Sigmoid colon (tissue), 7 donors: Measurements from ENCODE around the gene MZT2B. TPM values are rescaled to one million over a fixed set of nuclear protein-coding genes. Genes with fewer than 3 reads are reported as not detected.
"Not testable (repeated sequence)": the region's sequence is repeated elsewhere in the genome, so short reads cannot be mapped to it uniquely, and the experiment has no call there.

ENCODE experiments used
- DNase-seq: peaks from one replicate; pipeline ENCODE4 v3.0.0-alpha.2; 2019
- H3K27ac ChIP-seq, 4 donors: fragments of 200-600 bp; sonication (generic); one replicate each; pipeline ENCODE4 v1.5.1; 2016 to 2019; ENCODE audit warnings: mild to moderate bottlenecking in 1 of 4
- H3K27me3 ChIP-seq, 3 donors: fragments of 200-600 bp; sonication (generic); one replicate each; pipeline ENCODE4 v1.5.1; 2019; ENCODE audit warnings: mild to moderate bottlenecking in 1 of 3
- H3K36me3 ChIP-seq, 4 donors: fragments of 200-600 bp; sonication (generic); one replicate each; pipeline ENCODE4 v1.5.1; 2016 to 2019
- H3K4me1 ChIP-seq, 4 donors: fragments of 200-600 bp; sonication (generic); one replicate each; pipeline ENCODE4 v1.5.1; 2017 to 2019
- H3K4me3 ChIP-seq, 4 donors: fragments of 200-600 bp; sonication (generic); one replicate each; pipeline ENCODE4 v1.5.1; 2017 to 2019; ENCODE audit warnings: mild to moderate bottlenecking in 2 of 4, moderate library complexity in 1 of 4
- H3K9me3 ChIP-seq, 4 donors: fragments of 200-600 bp in 3 of 4; sonication (generic) in 3 of 4; one replicate each; pipeline versions ENCODE4 v1.5.1 to v1.6.1; 2013 to 2019
- EP300 ChIP-seq, 4 donors: sonication (generic); formaldehyde crosslinking; IDR thresholded peaks; one replicate each; pipeline ENCODE4 v1.6.1; 2017; ENCODE audit warnings: antibody characterized with exemption in 4 of 4
- POLR2A ChIP-seq, 2 donors: fragments of 450-650 bp; IDR thresholded peaks; one replicate each; pipeline ENCODE4 v1.6.1; 2016; ENCODE audit warnings: antibody characterized with exemption in 2 of 2, mild to moderate bottlenecking in 2 of 2, moderate library complexity in 2 of 2
- POLR2AphosphoS5 ChIP-seq, 4 donors: sonication (generic); formaldehyde crosslinking; IDR thresholded peaks; one replicate each; pipeline ENCODE4 v1.6.1; 2017; ENCODE audit warnings: antibody characterized with exemption in 4 of 4
- WGBS, 2 donors: extraction: QIAGEN DNeasy Blood & Tissue Kit; methylation state at CpG; one replicate each; pipeline ENCODE4 v1.1.7; 2013; 5-methylcytosine and 5-hydroxymethylcytosine counted together
- intact Hi-C: fragments of 100-400 bp; cut with DNase I; formaldehyde crosslinking; loops from one replicate; pipeline ENCODE4 v1.15.1; 2023
- polyA plus RNA-seq, 3 donors: library from polyadenylated mRNA; stranded (reverse); fragments of 200-250 nt; gene quantifications; one replicate each; pipeline ENCODE4 v1.2.3, GENCODE V29; 2013
- total RNA-seq, 4 donors: library from RNA; depleted of rRNA; stranded (reverse); fragments of >200 nt; gene quantifications; one replicate each; pipeline ENCODE4 v1.1.0, GENCODE V29; 2016
- TF ChIP-seq, protein P1 (sequence below), 4 experiments: fragments of 450-650 bp in 3 of 4; fragments of 200-600 bp in 1 of 4; IDR thresholded peaks; one replicate each; pipeline ENCODE4 v1.5.1; 2016 to 2019; ENCODE audit warnings: antibody characterized with exemption in 4 of 4, mild to moderate bottlenecking in 3 of 4, moderate library complexity in 2 of 4
- donor health status: healthy with polysubstance abuse.
- donor health status: Bipolar disorder and iron deficiency.
- donor health status: healthy.

Gene MZT2B
- total and polyA plus RNA-seq, 7 donors: 97.8 to 259 (median 164) TPM

DNA sequence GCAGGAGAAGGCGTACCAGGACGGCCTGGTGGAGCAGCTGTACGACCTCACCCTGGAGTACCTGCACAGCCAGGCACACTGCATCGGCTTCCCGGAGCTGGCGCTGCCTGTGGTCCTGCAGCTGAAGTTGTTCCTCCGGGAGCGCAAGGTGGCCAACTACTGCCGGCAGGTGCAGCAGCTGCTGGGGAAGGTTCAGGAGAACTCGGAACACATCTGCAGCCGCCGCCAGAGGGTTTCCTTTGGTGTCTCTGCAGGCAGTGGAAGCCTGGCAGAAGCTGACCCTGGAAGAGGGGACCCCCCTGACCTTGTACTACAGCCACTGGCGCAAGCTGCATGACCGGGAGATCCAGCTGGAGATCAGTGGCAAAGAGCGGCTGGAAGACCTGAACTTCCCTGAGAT is 48.8 kb downstream of the MZT2B start:
- H3K4me1 ChIP-seq, H3K27me3 ChIP-seq, intact Hi-C loops, H3K27ac ChIP-seq, H3K9me3 ChIP-seq, DNase-seq, H3K36me3 ChIP-seq, H3K4me3 ChIP-seq: not testable (repeated sequence)
- WGBS, 2 donors: 94 to 96% methylated on average over 15 of the region's 15 CpGs

DNA sequence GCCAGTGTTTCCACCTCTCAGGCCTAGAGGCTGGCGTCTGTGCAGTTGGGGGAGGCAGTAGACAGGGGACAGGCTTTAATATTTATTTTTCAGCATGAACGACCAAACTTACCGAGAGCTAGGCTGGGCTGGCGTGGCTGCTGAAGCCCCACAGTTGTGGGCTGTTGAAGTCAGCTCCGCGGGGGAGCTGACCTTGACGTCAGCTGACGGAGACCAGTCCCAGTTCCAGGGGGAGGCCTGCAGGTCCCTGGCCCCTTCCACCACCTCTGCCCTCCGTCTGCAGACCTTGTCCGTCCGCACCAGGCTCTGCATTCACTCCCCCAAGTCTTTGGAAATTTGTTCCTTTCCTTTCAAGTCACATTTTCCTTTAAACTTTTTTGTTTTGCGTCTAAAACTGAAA is 49.6 kb downstream of the MZT2B start:
- no peak overlapping the region for H3K4me3 ChIP-seq
- no peaks in the 10 kb centered on the region for H3K4me1 ChIP-seq
- no peak for TF ChIP-seq POLR2AphosphoS5 (IDR thresholded peaks at IDR 0.05)
- TF ChIP-seq POLR2A (IDR thresholded peaks at IDR 0.05): no peak
- TF ChIP-seq, protein P1, sequence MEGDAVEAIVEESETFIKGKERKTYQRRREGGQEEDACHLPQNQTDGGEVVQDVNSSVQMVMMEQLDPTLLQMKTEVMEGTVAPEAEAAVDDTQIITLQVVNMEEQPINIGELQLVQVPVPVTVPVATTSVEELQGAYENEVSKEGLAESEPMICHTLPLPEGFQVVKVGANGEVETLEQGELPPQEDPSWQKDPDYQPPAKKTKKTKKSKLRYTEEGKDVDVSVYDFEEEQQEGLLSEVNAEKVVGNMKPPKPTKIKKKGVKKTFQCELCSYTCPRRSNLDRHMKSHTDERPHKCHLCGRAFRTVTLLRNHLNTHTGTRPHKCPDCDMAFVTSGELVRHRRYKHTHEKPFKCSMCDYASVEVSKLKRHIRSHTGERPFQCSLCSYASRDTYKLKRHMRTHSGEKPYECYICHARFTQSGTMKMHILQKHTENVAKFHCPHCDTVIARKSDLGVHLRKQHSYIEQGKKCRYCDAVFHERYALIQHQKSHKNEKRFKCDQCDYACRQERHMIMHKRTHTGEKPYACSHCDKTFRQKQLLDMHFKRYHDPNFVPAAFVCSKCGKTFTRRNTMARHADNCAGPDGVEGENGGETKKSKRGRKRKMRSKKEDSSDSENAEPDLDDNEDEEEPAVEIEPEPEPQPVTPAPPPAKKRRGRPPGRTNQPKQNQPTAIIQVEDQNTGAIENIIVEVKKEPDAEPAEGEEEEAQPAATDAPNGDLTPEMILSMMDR (IDR thresholded peaks at IDR 0.05): no peak
- TF ChIP-seq EP300 (IDR thresholded peaks at IDR 0.05): no peak
- DNase-seq: no peak
- intact Hi-C loops: no loop called here
- peaks cover 0 to 9% (median 0%) of the 10 kb centered on the region in 3 donors for H3K27me3 ChIP-seq
- 88 to 89% methylated on average over 12 of the region's 12 CpGs for WGBS, 2 donors
- H3K27ac ChIP-seq: no peak overlapping the region
- H3K9me3 ChIP-seq: no peaks in the 10 kb centered on the region
- no peaks in the 10 kb centered on the region for H3K36me3 ChIP-seq

DNA sequence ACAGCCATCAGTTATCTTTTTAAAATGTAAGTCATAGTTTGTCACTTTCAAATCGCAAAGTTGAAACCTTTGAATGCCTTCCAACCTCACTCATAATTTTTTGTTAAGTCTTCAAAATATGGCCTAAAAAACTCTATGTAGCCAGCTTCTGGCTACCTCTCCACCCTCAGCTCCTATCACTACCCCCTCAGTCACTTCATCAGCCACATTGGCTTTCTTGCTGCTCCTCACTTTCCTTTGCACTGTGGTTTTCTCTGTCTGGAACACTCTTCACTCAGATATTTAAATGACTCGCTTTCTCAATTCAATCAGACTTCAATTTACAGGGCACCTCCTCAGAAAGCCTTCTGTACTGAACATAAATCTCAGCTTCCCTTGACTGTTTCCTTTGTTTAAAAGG is 51.0 kb downstream of the MZT2B start:
- H3K9me3 ChIP-seq, H3K27ac ChIP-seq, DNase-seq, H3K4me3 ChIP-seq, H3K4me1 ChIP-seq, H3K27me3 ChIP-seq, intact Hi-C loops, H3K36me3 ChIP-seq: not testable (repeated sequence)
- WGBS, 2 donors: 83 to 91% methylated on average over 2 of the region's 2 CpGs

DNA sequence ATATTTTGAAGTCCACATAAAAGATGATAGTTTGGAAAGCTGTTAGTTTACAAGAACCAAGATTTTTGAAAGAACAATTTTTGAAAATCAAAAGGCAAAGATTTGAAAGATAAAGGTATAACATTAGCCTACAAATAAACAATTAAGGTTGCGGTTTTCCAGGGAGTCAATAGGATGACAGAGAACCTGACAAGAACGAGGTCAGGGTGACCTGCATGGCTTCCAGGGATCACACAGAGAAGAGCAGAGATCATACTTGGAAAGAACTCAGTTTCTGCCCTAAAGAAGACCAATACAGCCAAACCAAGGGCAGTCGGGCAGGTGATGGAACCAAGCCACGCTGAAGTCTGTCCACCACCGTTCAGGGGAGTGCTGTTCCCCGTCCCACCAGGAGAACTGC is 57.5 kb downstream of the MZT2B start:
- intact Hi-C loops, H3K27me3 ChIP-seq, DNase-seq, H3K36me3 ChIP-seq, H3K9me3 ChIP-seq, H3K27ac ChIP-seq, H3K4me3 ChIP-seq, H3K4me1 ChIP-seq: not testable (repeated sequence)
- 76 to 78% methylated on average over 6 of the region's 6 CpGs for WGBS, 2 donors

Other genes starting within 250 kb of the MZT2B start
- under 1 TPM in 1 of 4 donors, not detected in 3; 0.36 TPM for gene RAB6C, start 202.6 kb upstream of the MZT2B start, total RNA-seq
- gene RAB6C, start 202.6 kb upstream of the MZT2B start, polyA plus RNA-seq: under 1 TPM in 1 of 3 donors, not detected in 2; 0.03 TPM
- gene POTEF, start 53.0 kb upstream of the MZT2B start, total RNA-seq: not detected
- gene POTEF, start 53.0 kb upstream of the MZT2B start, polyA plus RNA-seq: not detected
- 1 to 10 TPM; 3.2 to 9.7 (median 4.1) TPM for gene CCDC74B, start 37.1 kb upstream of the MZT2B start, total RNA-seq
- gene CCDC74B, start 37.1 kb upstream of the MZT2B start, polyA plus RNA-seq: 1 to 10 TPM in 1 of 3 donors, under 1 TPM in 1, not detected in 1; 0.60 to 1.6 TPM
- gene SMPD4, start 660 bp upstream of the MZT2B start, total RNA-seq: 10 to 100 TPM; 18.1 to 47.9 (median 26.2) TPM
- 10 to 100 TPM; 12.3 to 42.7 (median 15.6) TPM for gene SMPD4, start 660 bp upstream of the MZT2B start, polyA plus RNA-seq
- gene TUBA3E, start 16.2 kb downstream of the MZT2B start, total RNA-seq: not detected
- gene TUBA3E, start 16.2 kb downstream of the MZT2B start, polyA plus RNA-seq: under 1 TPM in 1 of 3 donors, not detected in 2; 0.09 TPM
- gene IMP4, start 160.6 kb downstream of the MZT2B start, total RNA-seq: 100 to 1,000 TPM in 1 of 4 donors, 10 to 100 TPM in 3; 71.2 to 130 (median 81.2) TPM
- 10 to 100 TPM; 48.0 to 85.0 (median 51.3) TPM for gene IMP4, start 160.6 kb downstream of the MZT2B start, polyA plus RNA-seq
- gene PTPN18, start 173.8 kb downstream of the MZT2B start, total RNA-seq: 10 to 100 TPM; 30.0 to 39.2 (median 37.4) TPM
- gene PTPN18, start 173.8 kb downstream of the MZT2B start, polyA plus RNA-seq: 100 to 1,000 TPM in 1 of 3 donors, 10 to 100 TPM in 2; 49.7 to 113 (median 55.3) TPM